ENCODE data around the gene GLTPD2. TPM values are rescaled to one million over a fixed set of nuclear protein-coding genes. Genes with fewer than 3 reads are reported as not detected.

Gene GLTPD2
- total and polyA plus RNA-seq, 2 donors (not counting 3 experiments of a cell fraction or from before 2014, with no cell fraction given): not detected

DNA sequence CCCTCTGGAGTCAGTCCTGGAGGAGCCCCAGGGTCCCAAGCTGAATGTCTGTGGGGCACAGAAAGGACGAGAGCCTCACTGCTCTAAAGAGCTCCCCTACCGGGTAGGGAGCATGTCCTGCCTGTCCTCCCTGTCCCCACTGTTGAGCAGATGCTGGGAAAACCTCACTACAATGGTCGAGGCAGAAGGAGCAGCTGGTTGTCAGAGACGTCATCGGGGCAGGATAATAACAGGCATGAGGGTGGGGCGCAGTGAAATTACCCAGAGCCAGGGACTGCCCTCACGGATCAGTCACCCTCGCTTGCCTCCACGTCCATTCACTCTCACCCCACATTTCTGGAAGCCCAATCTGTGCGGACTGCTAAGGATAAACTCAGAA is 16.5 kb upstream of the GLTPD2 start:
- Histone ChIP-seq H3K4me2 (ENCODE audit: insufficient read depth, low read length) (no peak overlapping the region), H3K4me3 (replicated peaks in 1 of 3; ENCODE audit: insufficient read depth in 1 of 3, low read depth in 1 of 3, low read length in 3 of 3) (no peak overlapping the region), H3K9me3 (replicated peaks; ENCODE audit: control insufficient read depth, insufficient read depth, low read length) (no peaks in the 10 kb centered on the region), H3K9ac (replicated peaks; ENCODE audit: extremely low read depth, insufficient read depth, low read length) (no peak overlapping the region), H3K4me1 (ENCODE audit: control insufficient read depth, extremely low read depth, insufficient read depth, low read length) (no peaks in the 10 kb centered on the region), H3K79me2 (ENCODE audit: control insufficient read depth, insufficient read depth, low read length) (no peaks in the 10 kb centered on the region), H3K27ac (ENCODE audit: insufficient read depth, low read depth, low read length) (no peak overlapping the region), H3K36me3 (ENCODE audit: control insufficient read depth in 2 of 2, extremely low read depth in 1 of 2, insufficient read depth in 2 of 2, low read length in 2 of 2) (no peaks in the 10 kb centered on the region), H4K20me1 (replicated peaks; ENCODE audit: control insufficient read depth, extremely low read depth, insufficient read depth, low read length) (no peaks in the 10 kb centered on the region), H2AFZ (ENCODE audit: low read depth, low read length) (no peak overlapping the region), H3K9me1 (replicated peaks; ENCODE audit: control insufficient read depth, extremely low read depth, insufficient read depth, low read length) (no peaks in the 10 kb centered on the region), H3K27me3 (ENCODE audit: control insufficient read depth in 2 of 2, insufficient read depth in 2 of 2, low read length in 2 of 2) (peaks cover 3 to 6% of the 10 kb centered on the region in 2 experiments)
- FAIRE-seq (no peak), DNase-seq (ENCODE audit: low read depth, low spot score) (no peak)
- no TSS peak for BruUV-seq (replicated peaks)
- TF ChIP-seq POLR2AphosphoS5 (IDR thresholded peaks at IDR 0.05; ENCODE audit: insufficient read depth, low read depth, low read length) (no peak), EZH2 (IDR thresholded peaks at IDR 0.05; ENCODE audit: borderline replicate concordance, low read depth, low read length, severe bottlenecking) (no peak)
- intact Hi-C loops (cut with micrococcal nuclease): no loop called here
- dilution Hi-C loops (cut with MboI; ENCODE audit: extremely low pct_ligation_motif_present, low sequenced_read_pairs): no loop called here
- ChIA-PET POLR2A (no interaction called here), CTCF (interaction anchor here (1.2 to 2.7 kb wide), 2 partner anchors 7 to 9 kb away, joined by 4 to 9 read pairs; no protein-coding TSS in a partner anchor)

- POLR2A ChIA-PET: no interaction called here
- Histone ChIP-seq H3K4me3 (replicated peaks in 1 of 3; ENCODE audit: insufficient read depth in 1 of 3, low read depth in 1 of 3, low read length in 3 of 3) (no peak overlapping the region), H3K9ac (replicated peaks; ENCODE audit: extremely low read depth, insufficient read depth, low read length) (no peak overlapping the region), H3K79me2 (ENCODE audit: control insufficient read depth, insufficient read depth, low read length) (no peaks in the 10 kb centered on the region), H3K27ac (ENCODE audit: insufficient read depth, low read depth, low read length) (no peak overlapping the region), H3K4me1 (ENCODE audit: control insufficient read depth, extremely low read depth, insufficient read depth, low read length) (no peaks in the 10 kb centered on the region), H4K20me1 (replicated peaks; ENCODE audit: control insufficient read depth, extremely low read depth, insufficient read depth, low read length) (no peaks in the 10 kb centered on the region), H2AFZ (ENCODE audit: low read depth, low read length) (no peak overlapping the region), H3K9me3 (replicated peaks; ENCODE audit: control insufficient read depth, insufficient read depth, low read length) (no peaks in the 10 kb centered on the region), H3K9me1 (replicated peaks; ENCODE audit: control insufficient read depth, extremely low read depth, insufficient read depth, low read length) (no peaks in the 10 kb centered on the region), H3K27me3 (ENCODE audit: control insufficient read depth in 2 of 2, insufficient read depth in 2 of 2, low read length in 2 of 2) (peaks cover 7 to 11% of the 10 kb centered on the region in 2 experiments), H3K36me3 (ENCODE audit: control insufficient read depth in 2 of 2, extremely low read depth in 1 of 2, insufficient read depth in 2 of 2, low read length in 2 of 2) (no peaks in the 10 kb centered on the region), H3K4me2 (ENCODE audit: insufficient read depth, low read length) (no peak overlapping the region)
- CTCF ChIA-PET: interaction anchor here (1.2 to 2.6 kb wide), 4 partner anchors 7 to 125 kb away, joined by 4 to 13 read pairs (median 6); partner anchors contain the start of genes CHRNE and TM4SF5
- FAIRE-seq: no peak
- dilution Hi-C loops (cut with MboI; ENCODE audit: extremely low pct_ligation_motif_present, low sequenced_read_pairs) (no loop called here), intact Hi-C loops (cut with micrococcal nuclease) (no loop called here)
- BruUV-seq (replicated peaks): no TSS peak
- TF ChIP-seq EZH2 (IDR thresholded peaks at IDR 0.05; ENCODE audit: borderline replicate concordance, low read depth, low read length, severe bottlenecking) (no peak), MYC (IDR thresholded peaks at IDR 0.05; ENCODE audit: low read depth, low read length) (no peak), GATA2 (IDR thresholded peaks at IDR 0.05; ENCODE audit: insufficient read depth, insufficient read length, low read depth, low read length) (no peak), CTCF (IDR thresholded peaks at IDR 0.05; ENCODE audit: extremely low read depth in 1 of 2, insufficient read depth in 1 of 2, low read depth in 1 of 2, low read length in 2 of 2) (no peak), POLR2A (IDR thresholded peaks at IDR 0.05; ENCODE audit: low read depth, low read length) (no peak), FOS (IDR thresholded peaks at IDR 0.05; ENCODE audit: borderline replicate concordance, insufficient read depth, low read length) (no peak), JUN (IDR thresholded peaks at IDR 0.05; ENCODE audit: borderline replicate concordance, insufficient read depth, insufficient read length, low read depth) (no peak), MAX (IDR thresholded peaks at IDR 0.05; ENCODE audit: insufficient read depth, insufficient read length) (no peak), POLR2AphosphoS5 (IDR thresholded peaks at IDR 0.05; ENCODE audit: insufficient read depth, low read depth, low read length) (no peak)
- no peak for DNase-seq (ENCODE audit: low read depth, low spot score)
Observed at GRCh38 chr17:4777969-4778760, 10.6 kb upstream of the GLTPD2 start.

Measured in endothelial cell of umbilical vein (primary cell).